ENCODE data around the gene EMID1.
"Not testable (repeated sequence)": the region's sequence is repeated elsewhere in the genome, so short reads cannot be mapped to it uniquely, and the experiment has no call there.

The EMID1 gene

GRCh38 chr22:29207562-29208501 lies 2.1 kb downstream of the EMID1 start:
- no peak for DNase-seq
- intact Hi-C loops (cut with DNase I): no loop called here

- intact Hi-C loops (cut with DNase I): no loop called here
- DNase-seq: no peak
Observed at GRCh38 chr22:29208502-29208862, 2.8 kb downstream of the EMID1 start.

GRCh38 chr22:29208879-29209623 lies 3.4 kb downstream of the EMID1 start:
- intact Hi-C loops (cut with DNase I): no loop called here
- peak in 1 of 10 donors; percentile 35 for DNase-seq

- DNase-seq: no peak
- intact Hi-C loops (cut with DNase I): no loop called here
Observed at GRCh38 chr22:29209624-29209929, 3.9 kb downstream of the EMID1 start.

- intact Hi-C loops (cut with DNase I): no loop called here
- no peak for DNase-seq
Observed at GRCh38 chr22:29211066-29211465, 5.4 kb downstream of the EMID1 start.

- no peak for DNase-seq
- intact Hi-C loops (cut with DNase I): no loop called here
Observed at GRCh38 chr22:29211466-29211865, 5.8 kb downstream of the EMID1 start.

- DNase-seq: peak in 6 of 10 donors; percentile 45 to 89 (median 61)
Observed at GRCh38 chr22:29212743-29213142, 7.0 kb downstream of the EMID1 start.

GRCh38 chr22:29213493-29213892 lies 7.8 kb downstream of the EMID1 start:
- DNase-seq: no peak
- intact Hi-C loops (cut with DNase I): no loop called here

More at GRCh38 chr22:29212743-29213142, 7.0 kb downstream of the EMID1 start:
- intact Hi-C loops (cut with DNase I): no loop called here

GRCh38 chr22:29214232-29214631 lies 8.5 kb downstream of the EMID1 start:
- intact Hi-C loops (cut with DNase I): no loop called here

GRCh38 chr22:29215012-29215860 lies 9.5 kb downstream of the EMID1 start:
- peak in 2 of 10 donors; percentile 37 to 72 for DNase-seq
- intact Hi-C loops (cut with DNase I): no loop called here

More at GRCh38 chr22:29214232-29214631, 8.5 kb downstream of the EMID1 start:
- DNase-seq: peak in 1 of 10 donors; percentile 75

GRCh38 chr22:29216011-29216872 lies 10.5 kb downstream of the EMID1 start:
- intact Hi-C loops (cut with DNase I): no loop called here

GRCh38 chr22:29216873-29217666 lies 11.4 kb downstream of the EMID1 start:
- DNase-seq: peak in 5 of 10 donors; percentile 29 to 93 (median 80)
- intact Hi-C loops (cut with DNase I): no loop called here

More at GRCh38 chr22:29216011-29216872, 10.5 kb downstream of the EMID1 start:
- DNase-seq: peak in 2 of 10 donors; percentile 36 to 52

- DNase-seq: peak in 3 of 10 donors; percentile 50 to 70 (median 62)
- intact Hi-C loops (cut with DNase I): no loop called here
Observed at GRCh38 chr22:29217827-29218757, 12.4 kb downstream of the EMID1 start.

GRCh38 chr22:29218758-29219408 lies 13.2 kb downstream of the EMID1 start:
- intact Hi-C loops (cut with DNase I): no loop called here
- DNase-seq: peak in 3 of 10 donors; percentile 26 to 60 (median 55)

- intact Hi-C loops (cut with DNase I): not testable (repeated sequence)
Observed at GRCh38 chr22:29219409-29219782, 13.7 kb downstream of the EMID1 start.

GRCh38 chr22:29219881-29220670 lies 14.4 kb downstream of the EMID1 start:
- intact Hi-C loops (cut with DNase I): no loop called here
- peak in 2 of 10 donors; percentile 65 to 67 for DNase-seq

More at GRCh38 chr22:29219409-29219782, 13.7 kb downstream of the EMID1 start:
- DNase-seq: peak in 2 of 10 donors; percentile 10 to 26

Data from posterior cingulate gyrus (tissue), 11 donors.